DMS114 treated with DMSO at 0.1 percent for 48 hours (cell line): ENCODE data around the gene IL23R.

ENCODE experiments used
- DNase-seq: peaks from one replicate; lab custom pipeline; 2025; ENCODE audit not compliant: unreplicated experiment; lab: John Stamatoyannopoulos, UW

Gene IL23R

DNA sequence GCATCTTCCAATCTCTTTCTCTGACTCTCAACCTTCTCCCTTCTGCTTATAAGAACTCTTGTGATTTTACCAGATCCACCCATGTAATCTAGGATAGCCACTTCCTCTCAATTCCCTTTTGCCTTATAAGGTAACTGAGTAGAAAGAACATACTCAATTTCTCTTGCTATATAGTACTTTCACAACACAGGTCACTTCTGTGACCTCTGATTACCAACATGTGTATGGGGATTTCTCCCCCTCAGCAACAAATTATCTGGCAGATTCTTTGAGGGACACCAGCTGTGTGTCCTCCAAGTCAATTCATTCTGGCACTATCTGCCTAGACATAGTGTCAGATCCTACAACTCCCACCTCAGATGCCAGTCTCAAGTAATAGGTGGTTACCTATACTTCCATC is 62.5 kb downstream of the IL23R start:
- DNase-seq, result no peak

DNA sequence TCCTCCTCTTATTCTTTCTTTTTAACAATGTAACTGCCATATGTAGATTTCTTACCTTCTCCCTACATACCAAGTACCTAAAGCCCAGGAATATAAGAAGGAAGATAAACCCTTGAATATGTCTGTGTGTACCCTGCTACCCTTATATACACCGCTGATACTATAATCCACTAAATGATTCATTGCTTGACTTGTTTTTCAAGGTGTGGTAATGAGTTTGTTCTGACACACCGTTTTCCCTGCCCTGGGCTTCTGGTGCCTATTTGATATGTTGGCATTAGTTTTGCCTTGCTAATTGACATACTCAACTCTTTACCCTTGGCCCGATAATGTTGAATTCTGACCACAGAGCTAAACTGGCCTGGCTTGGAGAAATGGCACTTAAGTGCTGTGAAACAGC is 64.3 kb downstream of the IL23R start:
- DNase-seq, result no peak

DNA sequence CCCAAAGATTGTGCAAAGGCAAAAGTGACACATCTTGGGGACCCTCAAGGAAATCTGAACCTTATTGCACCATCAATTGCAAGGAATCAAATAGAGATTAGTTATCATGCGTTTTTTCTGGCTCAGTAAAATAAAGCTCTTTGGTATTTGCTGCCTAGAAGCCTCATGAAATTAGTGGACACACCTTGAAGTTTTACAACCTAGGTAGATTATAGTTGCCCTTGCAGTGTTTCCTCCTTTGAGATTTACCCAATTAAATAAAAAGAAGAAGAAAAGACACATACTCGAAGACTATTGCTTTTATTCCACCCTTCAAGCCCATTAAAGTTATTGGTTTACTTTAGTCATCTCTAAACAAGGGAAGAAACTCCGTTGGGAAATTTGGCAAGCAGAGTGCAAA is 70.0 kb downstream of the IL23R start:
- no peak for DNase-seq

DNA sequence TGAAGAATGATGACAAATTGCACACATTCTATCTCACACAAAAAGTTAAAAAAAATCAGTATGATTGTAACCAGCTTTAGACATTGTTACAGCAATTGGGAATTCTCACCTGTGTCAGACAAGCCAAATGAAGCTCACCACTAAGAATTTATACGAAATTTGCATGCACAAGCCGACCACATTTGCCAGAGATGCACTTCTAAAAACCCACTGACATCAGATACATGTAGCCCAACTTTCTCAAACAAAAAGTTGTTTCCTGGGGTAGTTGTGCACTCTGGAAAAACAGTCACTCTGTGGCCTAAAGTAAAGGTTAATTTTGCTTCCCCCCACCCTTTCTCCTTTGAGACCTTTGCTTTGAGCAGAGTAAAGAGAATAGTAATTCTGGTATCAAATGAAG is 73.5 kb downstream of the IL23R start:
- DNase-seq, result no peak

DNA sequence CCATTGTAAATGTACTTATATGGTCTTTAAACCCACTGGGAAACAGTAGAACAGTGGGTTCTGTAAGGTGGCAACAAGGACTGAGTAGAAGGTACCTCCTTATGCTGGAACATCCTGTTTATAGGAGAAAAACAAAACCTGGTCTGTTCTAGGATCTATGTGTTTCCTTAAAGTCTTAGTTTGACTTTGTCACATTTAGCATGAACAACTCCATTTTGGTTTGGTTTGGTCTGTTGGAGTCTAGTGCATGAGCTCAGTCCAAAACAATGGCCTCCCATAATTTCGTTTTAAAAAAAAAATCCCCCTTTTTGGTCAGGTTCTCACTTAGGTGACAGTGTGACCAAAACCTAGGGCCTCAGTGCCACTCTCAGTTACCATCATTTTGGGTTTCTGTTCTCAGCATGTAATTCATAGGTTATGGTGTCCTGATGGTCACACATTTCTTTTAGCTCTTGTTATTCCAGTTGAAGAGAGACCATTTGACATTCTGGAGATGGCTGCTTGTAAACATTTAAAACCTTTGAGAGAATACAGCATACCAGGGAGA is 75.0 kb downstream of the IL23R start:
- no peak for DNase-seq

DNA sequence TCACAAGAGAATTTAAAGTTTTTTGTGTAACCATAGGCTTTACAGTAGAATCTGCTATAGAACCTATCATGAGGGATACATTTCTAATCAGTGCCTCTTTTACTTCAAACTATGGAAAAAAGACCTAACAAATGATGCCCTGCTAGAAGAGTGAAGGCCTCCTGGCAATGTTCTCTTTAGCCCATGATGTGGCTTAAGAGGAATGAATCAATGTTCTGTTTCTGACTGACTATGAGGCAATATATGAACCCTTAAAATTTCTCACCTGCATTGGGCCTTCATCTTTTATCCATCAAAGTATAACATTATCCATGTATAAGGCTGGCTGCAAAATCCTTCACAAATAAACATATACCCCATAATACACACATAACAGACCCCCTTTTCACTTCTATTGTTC is 75.8 kb downstream of the IL23R start:
- no peak for DNase-seq

DNA sequence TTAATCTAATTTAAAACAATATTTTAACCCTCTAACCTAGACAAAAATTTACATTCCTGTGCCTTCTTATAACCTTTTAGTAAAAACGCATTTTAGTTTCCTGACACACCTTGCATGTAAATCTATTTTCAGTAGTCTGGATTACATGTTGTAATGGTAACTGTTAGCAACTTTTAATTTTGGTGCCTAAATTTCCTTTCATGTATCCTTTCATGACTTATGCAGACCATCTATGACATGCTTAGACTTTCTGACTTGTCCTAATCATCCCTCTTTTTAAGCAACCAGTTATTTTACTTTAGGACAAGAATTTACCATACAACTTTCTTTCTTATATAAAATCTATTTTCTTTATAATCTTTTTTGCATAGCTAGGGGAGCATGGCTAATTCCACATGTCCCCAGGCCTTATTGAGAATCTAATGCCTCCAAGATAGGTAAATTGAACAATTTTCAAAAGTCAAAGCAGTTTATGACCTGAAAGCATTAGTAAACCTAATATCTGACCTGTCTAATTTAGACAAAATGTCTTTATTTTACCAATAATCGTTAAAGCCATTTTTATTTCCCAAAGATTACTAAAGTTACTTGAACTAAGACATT is 83.9 kb downstream of the IL23R start:
- DNase-seq, result peak; percentile 8

DNA sequence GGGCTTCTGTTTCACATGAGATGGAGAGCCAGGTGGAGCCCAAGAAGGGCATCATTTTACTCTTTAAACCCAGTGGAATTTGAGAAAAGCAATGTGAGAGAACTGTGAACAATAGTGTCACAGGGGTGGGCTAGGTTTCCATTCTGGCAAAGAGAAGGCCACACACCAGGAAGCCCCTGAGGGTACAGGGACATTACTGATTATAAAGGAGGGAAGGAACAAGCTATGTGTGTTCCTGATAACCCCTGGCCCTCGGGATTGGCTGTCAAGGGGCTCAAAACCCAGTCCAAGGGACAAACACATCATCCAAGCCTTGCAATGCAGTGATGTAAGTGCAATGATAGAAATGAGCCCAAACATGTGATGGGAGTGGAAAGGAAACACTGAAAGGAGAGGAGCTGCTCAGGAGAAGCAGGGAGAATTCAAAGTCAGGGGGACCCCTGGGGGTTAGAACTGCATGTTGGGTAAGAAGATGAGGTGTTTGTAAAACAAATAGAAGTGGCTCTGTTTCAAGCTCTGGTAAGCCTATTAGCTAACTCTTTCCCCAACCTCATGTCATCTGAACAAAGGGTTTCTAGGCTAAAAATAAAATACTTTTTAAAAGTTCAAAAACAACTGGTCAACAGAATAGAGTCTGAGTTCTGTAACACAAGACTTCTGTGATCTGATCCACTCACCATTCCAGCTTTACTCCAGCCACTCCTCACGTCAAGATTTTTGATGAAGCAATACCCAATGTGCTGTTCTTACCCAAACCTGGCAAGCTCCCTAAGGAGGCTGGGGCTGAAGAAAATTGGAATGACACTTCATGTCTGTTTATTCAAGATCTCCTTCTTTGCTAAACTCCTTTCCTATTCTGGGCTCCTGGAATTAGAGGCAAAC is 90.3 kb downstream of the IL23R start:
- no peak for DNase-seq

DNA sequence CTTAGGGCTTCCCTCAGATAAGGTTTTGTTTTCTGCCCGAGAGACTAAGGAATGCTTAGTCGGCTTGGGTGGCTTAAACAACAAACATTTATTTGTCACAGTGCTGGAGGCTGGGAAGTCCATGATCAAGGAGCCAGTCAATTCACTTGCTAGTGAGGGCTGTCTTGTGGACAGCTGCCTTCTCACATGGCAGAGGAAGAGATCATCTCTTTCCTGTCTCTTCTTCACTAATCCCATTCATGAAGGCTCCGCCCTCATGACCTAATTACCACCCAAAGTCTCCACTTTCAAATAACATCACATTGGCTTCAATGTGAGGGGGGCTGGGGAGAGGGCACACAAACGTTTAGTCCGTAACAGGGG is 90.9 kb downstream of the IL23R start:
- no peak for DNase-seq

DNA sequence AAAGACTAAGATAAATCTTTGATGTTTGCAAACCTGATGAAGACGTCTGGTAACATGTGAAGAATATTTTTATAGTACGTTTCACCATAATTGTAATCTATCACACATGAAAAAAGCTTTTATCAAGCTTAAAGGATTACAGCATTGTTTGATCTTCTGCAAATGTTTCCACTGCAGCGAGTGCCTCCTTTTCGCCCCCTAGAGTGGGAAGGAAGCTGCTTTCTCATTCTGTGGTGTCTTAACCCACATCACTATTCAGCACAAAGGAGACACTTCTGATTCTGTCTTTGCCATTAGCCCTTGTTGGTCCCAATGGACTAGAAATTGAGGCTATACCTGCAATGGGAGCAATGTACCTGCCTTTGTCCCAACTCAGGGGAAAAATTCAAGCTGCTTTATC is 95.4 kb downstream of the IL23R start:
- DNase-seq, result no peak

DNA sequence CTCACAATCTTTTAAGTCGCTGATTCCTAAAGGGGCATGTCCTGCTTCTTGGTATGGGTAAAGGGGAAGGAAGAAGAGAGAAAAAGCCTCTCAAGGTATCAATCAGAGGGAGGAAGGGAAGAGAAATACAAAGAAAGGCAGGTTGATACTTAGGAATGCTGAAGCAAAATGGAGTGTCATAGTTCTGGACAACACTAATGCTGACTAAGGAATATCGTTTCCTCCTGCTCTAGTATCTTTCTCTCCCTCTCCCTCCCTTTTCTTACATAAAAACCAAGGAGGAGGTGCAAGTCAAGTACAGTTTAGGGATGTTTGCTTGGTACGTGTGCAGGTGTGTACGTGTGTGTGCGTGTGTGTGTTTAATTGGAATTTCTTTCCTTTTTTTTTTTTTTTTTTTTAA is 96.5 kb downstream of the IL23R start:
- no peak for DNase-seq

DNA sequence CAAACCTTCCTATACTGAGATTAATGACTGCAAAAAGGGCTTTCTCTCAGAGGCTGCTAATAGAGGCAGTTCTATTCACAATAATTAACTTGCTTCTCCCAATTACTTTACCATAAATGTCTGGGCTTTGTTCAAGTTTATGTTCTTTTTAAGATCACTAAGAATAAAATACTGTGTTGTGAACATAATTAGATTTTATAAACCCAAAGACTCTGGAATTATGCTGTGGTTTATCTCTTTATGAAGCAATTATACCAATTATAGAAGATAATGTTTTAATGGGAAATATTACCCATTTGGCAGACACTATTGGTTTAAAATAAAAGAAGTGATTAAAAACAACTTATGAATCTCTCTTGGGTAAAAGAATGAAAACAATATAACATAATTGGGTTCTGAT is 97.9 kb downstream of the IL23R start:
- no peak for DNase-seq

DNA sequence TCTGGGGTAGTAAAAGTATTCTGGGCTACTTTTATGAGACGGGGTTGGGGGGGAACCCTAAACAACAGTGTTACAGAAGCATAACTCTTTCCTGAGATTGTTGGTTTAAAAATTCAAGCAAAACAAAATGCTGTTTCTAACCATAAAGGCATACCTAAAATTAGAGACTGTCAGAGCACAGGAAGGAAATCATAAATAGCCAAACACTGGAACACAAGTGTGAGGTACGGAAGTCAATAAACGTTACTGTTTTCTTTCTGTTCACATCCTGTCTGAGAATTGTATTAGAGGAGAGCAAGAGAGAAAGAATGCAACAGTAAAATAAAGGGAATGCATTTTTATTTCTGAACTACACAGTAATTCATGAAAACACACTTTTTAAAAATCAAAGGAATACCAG is 98.6 kb downstream of the IL23R start:
- DNase-seq, result no peak

DNA sequence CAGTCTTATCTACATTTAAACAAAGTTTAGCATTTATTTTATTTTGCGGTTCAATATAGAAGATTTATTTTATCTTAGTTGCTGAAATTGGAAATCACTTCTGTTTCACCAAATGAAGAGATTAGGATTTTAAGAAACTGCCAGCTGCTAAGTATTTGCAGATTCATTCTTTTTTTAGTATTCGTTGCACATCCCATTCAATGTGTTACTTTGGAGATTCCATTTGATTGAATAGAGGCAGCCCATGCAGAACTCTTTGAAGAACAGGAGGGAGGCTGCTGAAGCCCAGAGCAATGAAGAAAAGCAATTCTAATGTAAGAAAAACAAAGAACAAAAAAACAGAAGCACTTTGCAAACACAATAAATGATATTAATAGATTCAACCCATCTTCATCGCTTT is 102.8 kb downstream of the IL23R start:
- no peak for DNase-seq

DNA sequence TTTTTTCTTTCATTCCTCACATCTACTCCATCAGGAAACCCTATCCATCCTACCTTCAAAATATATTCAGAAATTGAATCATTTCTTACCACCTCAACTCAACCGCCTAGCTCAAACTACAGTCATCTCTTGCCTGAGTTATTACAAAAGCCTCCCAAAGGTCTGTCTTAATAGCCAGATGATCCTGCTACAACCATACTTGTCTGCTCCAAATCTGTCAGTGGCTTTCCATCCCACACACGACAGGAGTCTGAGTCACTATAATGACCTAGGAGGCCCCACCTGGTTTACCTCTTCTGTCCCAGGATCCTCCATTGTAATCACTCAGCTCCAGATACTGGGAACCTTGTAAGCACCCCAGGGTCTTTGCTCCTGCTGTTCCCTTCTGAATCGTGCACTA is 104.3 kb downstream of the IL23R start:
- no peak for DNase-seq

DNA sequence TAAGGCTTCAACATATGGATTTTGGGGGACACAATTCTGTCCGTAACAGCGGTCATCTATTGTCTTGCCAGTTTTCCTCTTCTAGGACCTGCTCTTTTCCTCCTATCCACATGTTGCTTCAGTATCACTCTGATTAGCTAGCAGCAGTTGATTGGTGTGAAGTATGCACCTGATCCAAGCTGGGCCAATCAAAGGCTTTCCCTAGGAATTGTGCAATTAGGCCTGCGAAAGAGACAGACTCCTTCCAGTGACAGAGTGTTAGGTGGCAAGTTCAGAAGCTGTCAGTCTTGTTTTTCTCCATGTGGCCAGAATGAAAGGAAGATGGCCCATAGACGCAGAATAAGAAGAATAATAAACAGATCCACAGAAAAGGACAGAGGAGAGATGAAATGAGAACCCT is 107.3 kb downstream of the IL23R start:
- no peak for DNase-seq

DNA sequence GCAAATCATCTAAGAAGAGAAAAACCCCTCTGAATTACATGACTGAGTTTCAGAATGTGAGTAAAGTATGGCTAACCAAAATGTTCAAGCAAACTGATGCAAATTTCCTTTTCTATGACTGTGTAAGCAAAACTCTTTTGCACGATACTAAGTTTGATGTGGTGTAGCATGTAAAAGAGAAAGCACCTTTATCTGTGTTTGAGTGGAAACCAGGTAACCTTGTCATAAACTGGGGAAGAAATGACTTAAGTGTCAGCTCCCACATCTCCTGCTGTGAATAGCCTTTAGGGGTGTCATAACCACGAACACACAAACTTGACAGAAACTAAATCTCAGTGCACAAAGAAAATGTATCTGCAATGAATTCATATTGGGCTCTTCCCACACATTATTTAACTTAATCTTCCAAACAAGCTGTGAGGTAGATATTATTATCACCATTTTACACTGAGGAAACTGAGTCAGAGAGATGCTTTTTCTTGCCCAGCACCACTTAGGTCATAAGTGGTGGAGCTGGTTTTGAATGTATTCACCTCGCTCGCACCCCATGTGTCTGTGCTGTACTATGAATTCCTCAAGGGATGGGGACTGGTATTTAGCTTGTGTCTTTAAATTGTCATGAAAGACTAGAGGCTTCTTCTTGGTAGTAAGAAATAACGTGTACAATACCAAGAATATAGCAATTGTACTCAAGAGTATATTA is 108.5 kb downstream of the IL23R start:
- DNase-seq, result no peak

DNA sequence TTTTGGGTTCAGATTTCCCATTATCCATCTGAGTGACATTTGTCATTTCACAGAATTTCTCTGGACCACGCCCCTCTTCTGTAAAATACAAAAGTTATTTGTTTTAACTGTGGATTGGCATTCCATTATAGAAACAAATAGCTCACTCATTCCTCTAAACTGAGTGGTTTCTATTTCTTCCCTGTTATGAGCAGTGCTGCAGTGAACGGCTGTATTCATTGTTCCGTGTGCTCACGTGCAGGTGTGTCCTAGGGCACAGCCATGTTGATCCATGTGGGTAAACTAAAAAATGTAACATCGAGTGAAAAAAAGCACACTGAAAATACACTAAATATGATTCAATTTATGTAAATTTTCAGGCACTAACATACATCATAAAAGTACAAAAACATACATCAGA is 114.4 kb downstream of the IL23R start:
- no peak for DNase-seq

DNA sequence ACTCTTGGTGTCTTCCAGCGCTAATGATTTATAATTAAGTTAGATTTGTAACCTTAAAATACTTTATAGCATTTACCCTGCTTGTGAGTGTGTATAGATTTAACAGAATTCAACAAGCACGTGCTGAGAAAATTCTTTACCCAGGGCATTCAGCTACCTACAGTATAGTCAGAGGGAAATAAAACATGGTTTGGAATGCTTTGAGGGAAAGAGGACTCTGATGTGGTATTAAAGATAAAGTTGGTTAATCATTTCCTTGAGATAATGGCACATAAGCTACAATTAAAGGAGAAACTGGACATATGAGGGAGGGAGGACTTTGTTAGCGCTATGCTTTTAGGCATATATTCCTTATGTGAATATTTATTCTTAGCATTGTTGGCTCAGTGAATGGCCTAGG is 115.0 kb downstream of the IL23R start:
- DNase-seq, result no peak

DNA sequence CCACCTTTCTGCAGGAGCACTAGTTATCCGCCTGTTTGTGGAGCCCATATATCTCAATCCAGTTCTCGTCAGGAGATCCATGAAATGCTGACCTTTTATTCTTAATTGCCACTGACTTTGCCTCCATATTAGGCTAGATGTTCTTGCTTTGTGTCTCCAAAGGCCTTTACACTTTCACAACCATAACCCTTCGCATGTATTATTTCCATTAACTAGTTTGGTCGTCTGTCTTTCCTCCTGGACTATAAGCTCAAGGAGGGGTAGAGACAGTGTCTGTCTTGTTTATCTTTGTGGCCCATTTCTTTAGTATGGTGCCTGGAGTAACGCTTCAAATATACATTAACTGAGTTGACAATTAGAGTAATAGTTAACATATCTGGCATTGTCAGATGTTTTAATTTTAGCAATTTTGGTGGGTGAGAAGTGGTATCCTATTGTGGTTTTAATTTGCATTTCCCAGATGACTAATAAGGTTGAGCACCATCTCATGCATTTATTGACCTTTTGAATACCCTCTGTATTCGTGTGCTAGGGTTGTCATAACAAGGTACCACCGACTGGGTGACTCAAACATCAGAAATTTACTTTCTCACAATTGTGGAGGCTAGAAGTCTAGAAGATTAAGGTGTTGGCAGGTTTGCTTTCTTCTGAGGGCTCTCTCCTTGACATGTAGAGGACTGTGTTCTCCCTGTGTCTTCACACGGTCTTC is 119.7 kb downstream of the IL23R start:
- no peak for DNase-seq

DNA sequence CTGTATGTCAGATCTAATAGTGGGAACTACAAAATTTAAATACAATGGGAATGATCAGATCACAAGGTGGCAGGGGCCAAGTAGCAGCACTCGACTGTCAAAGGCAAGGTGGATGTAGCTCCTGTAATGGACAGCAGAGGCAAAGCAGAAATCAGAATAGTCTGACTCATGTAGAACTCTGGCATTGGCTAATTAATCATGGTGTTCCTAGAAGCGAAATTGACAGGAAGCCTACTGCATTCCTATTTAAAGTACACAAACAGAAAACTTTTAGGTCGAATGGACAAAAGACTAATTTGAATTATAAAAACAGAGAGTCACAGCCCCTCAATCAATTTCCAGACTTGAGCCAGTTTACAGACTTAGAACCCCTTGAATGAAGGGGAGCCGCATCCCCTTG is 124.0 kb downstream of the IL23R start:
- DNase-seq, result no peak
